Adrenal gland (tissue), 5 donors: ENCODE measurements around the gene THRSP.

Experiments used
- CTCF ChIP-seq, 6 experiments: fragments of 450-650 bp in 4 of 6; fragments of 200-600 bp in 2 of 6; sonication (generic) in 1 of 6; IDR thresholded peaks; 1 replicate in 5 of 6; 2 replicates in 1 of 6; pipeline versions ENCODE4 v1.5.1 to v1.8.0; 2016 to 2021; ENCODE audit warnings: antibody characterized with exemption in 6 of 6, mild to moderate bottlenecking in 2 of 6, moderate library complexity in 1 of 6
- POLR2A ChIP-seq, 2 donors: fragments of 450-650 bp; IDR thresholded peaks; one replicate each; pipeline ENCODE4 v1.6.1; 2017; ENCODE audit warnings: antibody characterized with exemption in 2 of 2, mild to moderate bottlenecking in 2 of 2, moderate library complexity in 1 of 2
- donor health status: DM: no; HTN: no; CAD: no.

GRCh38 chr11:78040691-78041379, 22.8 kb upstream of the THRSP start:
- TF ChIP-seq CTCF (IDR thresholded peaks at IDR 0.05) (no peak), POLR2A (IDR thresholded peaks at IDR 0.05) (no peak)
